H1 (cell line): Measurements from ENCODE around the gene CGB5. TPM values are rescaled to one million over a fixed set of nuclear protein-coding genes. Genes with fewer than 3 reads are reported as not detected.
A peak's percentile ranks its signal among the peaks of the same experiment; 100 is the strongest.

Experiments used
- CTCF ChIA-PET: fragments of 300-600 bp; sonication (Branson Sonifier 250); formaldehyde crosslinking; loops from one replicate; lab custom pipeline; 2021; ENCODE audit not compliant: partially characterized antibody; lab: Charles Lee
- POLR2A ChIA-PET: fragments of 300-600 bp; sonication (Branson Sonifier 250); formaldehyde crosslinking; loops from one replicate; lab custom pipeline; 2021; ENCODE audit warnings: inconsistent platforms; ENCODE audit not compliant: partially characterized antibody; lab: Charles Lee
- DNase-seq, 2 experiments: peaks; one replicate each; pipeline versions ENCODE4 v3.0.0 to v3.0.0-alpha.2; 2010 to 2022; ENCODE audit warnings: low spot score in 2 of 2, low read depth in 1 of 2, mixed read lengths in 1 of 2
- FAIRE-seq: peaks from 2 replicates; lab custom pipeline; 2011; peaks lifted over from hg19 to GRCh38; lab: Jason Lieb, UNC
- H2AFZ ChIP-seq: 2 replicates; pipeline ENCODE4 v1.8.1; 2012; ENCODE audit warnings: low read length, inconsistent platforms
- H2AK5ac ChIP-seq: 2 replicates; pipeline ENCODE4 v1.6.1; 2013; ENCODE audit warnings: low read depth, low read length
- H2BK120ac ChIP-seq: replicated peaks from 2 replicates; pipeline ENCODE3; 2013; ENCODE audit warnings: low read depth, low read length, inconsistent platforms
- H2BK12ac ChIP-seq: 2 replicates; pipeline ENCODE4 v1.6.1; 2013; ENCODE audit warnings: low read depth, low read length
- H2BK15ac ChIP-seq: 2 replicates; pipeline ENCODE4 v1.6.1; 2013; ENCODE audit warnings: low read length
- H2BK20ac ChIP-seq: 2 replicates; pipeline ENCODE4 v1.6.1; 2013; ENCODE audit warnings: low read length
- H2BK5ac ChIP-seq: 2 replicates; pipeline ENCODE4 v1.6.1; 2013; ENCODE audit warnings: low read depth, low read length
- H3K14ac ChIP-seq: 2 replicates; pipeline ENCODE4 v1.6.1; 2013; ENCODE audit warnings: inconsistent platforms; ENCODE audit not compliant: insufficient read length
- H3K18ac ChIP-seq: 2 replicates; pipeline ENCODE4 v1.6.1; 2013; ENCODE audit warnings: low read length; ENCODE audit errors: extremely low read depth
- H3K23ac ChIP-seq: 2 replicates; pipeline ENCODE4 v1.6.1; 2013; ENCODE audit warnings: inconsistent platforms; ENCODE audit not compliant: insufficient read length
- H3K23me2 ChIP-seq: 2 replicates; pipeline ENCODE4 v1.6.1; 2013; ENCODE audit warnings: low read depth, low read length
- H3K27ac ChIP-seq: 2 replicates; pipeline ENCODE4 v1.6.1; 2011; ENCODE audit warnings: low read depth, low read length, inconsistent platforms
- H3K27me3 ChIP-seq, 4 experiments: replicated peaks in 1 of 4; 1 replicate in 1 of 4; 2 replicates in 3 of 4; pipeline versions ENCODE4 v1.6.1 to v1.8.1; 2011 to 2013; ENCODE audit warnings: low read length in 3 of 4, mild to moderate bottlenecking in 3 of 4, inconsistent platforms in 2 of 4, mixed read lengths in 2 of 4, moderate library complexity in 1 of 4; ENCODE audit not compliant: control insufficient read depth in 3 of 4, insufficient read depth in 3 of 4; ENCODE audit errors: extremely low read depth in 1 of 4
- H3K36me3 ChIP-seq, 4 experiments: 2 replicates each; pipeline versions ENCODE4 v1.6.1 to v1.8.1; 2011 to 2013; ENCODE audit warnings: mild to moderate bottlenecking in 4 of 4, low read length in 3 of 4, moderate library complexity in 2 of 4, control low read depth in 1 of 4, inconsistent platforms in 1 of 4; ENCODE audit not compliant: insufficient read depth in 4 of 4, control insufficient read depth in 2 of 4
- H3K4ac ChIP-seq: replicated peaks from 2 replicates; pipeline ENCODE3; 2013; ENCODE audit warnings: low read length, low read depth, mixed read lengths, inconsistent platforms; ENCODE audit not compliant: insufficient read length
- H3K4me1 ChIP-seq, 4 experiments: replicated peaks in 1 of 4; 1 replicate in 1 of 4; 2 replicates in 3 of 4; pipeline versions ENCODE4 v1.6.1 to v1.8.1; 2011 to 2013; ENCODE audit warnings: low read length in 3 of 4, inconsistent platforms in 2 of 4, mixed read lengths in 1 of 4; ENCODE audit not compliant: insufficient read depth in 4 of 4, control insufficient read depth in 3 of 4
- H3K4me2 ChIP-seq, 2 experiments: 2 replicates each; pipeline versions ENCODE4 v1.6.1 to v1.8.1; 2011 to 2013; ENCODE audit warnings: low read depth in 2 of 2, low read length in 2 of 2, control low read depth in 1 of 2, inconsistent platforms in 1 of 2, mild to moderate bottlenecking in 1 of 2; ENCODE audit not compliant: insufficient read depth in 1 of 2
- H3K4me3 ChIP-seq, 4 experiments: fragments of 200-600, 300-600 bp in 1 of 4; sonication (generic), shearing (Covaris generic), sonication (Bioruptor Twin) in 1 of 4; 2 replicates each; pipeline versions ENCODE4 v1.5.1 to v1.8.1; 2011 to 2016; ENCODE audit warnings: low read length in 4 of 4, low read depth in 3 of 4, control low read depth in 2 of 4, inconsistent platforms in 2 of 4, mild to moderate bottlenecking in 2 of 4, mixed read lengths in 1 of 4, moderate library complexity in 1 of 4; ENCODE audit not compliant: insufficient read depth in 2 of 4; ENCODE audit errors: extremely low read depth in 1 of 4
- H3K56ac ChIP-seq: replicated peaks from 2 replicates; pipeline ENCODE3; 2013; ENCODE audit warnings: low read depth, mild to moderate bottlenecking, mixed read lengths, low read length, inconsistent platforms; ENCODE audit not compliant: insufficient read length
- H3K79me1 ChIP-seq: 2 replicates; pipeline ENCODE4 v1.6.1; 2013; ENCODE audit warnings: low read depth, low read length, control low read depth
- H3K79me2 ChIP-seq, 2 experiments: 2 replicates each; pipeline versions ENCODE4 v1.6.1 to v1.8.1; 2012 to 2013; ENCODE audit warnings: low read length in 2 of 2, mild to moderate bottlenecking in 2 of 2, inconsistent platforms in 1 of 2; ENCODE audit not compliant: insufficient read depth in 2 of 2, control insufficient read depth in 1 of 2
- H3K9ac ChIP-seq, 4 experiments: replicated peaks in 1 of 4; 1 replicate in 1 of 4; 2 replicates in 3 of 4; pipeline versions ENCODE4 v1.6.1 to v1.8.1; 2011 to 2013; ENCODE audit warnings: low read depth in 3 of 4, low read length in 3 of 4, control low read depth in 2 of 4, mild to moderate bottlenecking in 2 of 4, moderate library complexity in 2 of 4, inconsistent platforms in 1 of 4; ENCODE audit errors: extremely low read depth in 1 of 4
- H3K9me3 ChIP-seq, 2 experiments: 2 replicates each; pipeline versions ENCODE4 v1.6.1 to v1.8.1; 2012 to 2013; ENCODE audit warnings: mild to moderate bottlenecking in 2 of 2, moderate library complexity in 2 of 2, control low read depth in 1 of 2, inconsistent platforms in 1 of 2, low read depth in 1 of 2, low read length in 1 of 2, mixed read lengths in 1 of 2; ENCODE audit not compliant: insufficient read depth in 2 of 2
- H4K20me1 ChIP-seq, 2 experiments: replicated peaks in 1 of 2; 2 replicates each; pipeline versions ENCODE3 to v1.8.1; 2011 to 2013; ENCODE audit warnings: inconsistent platforms in 2 of 2, low read length in 2 of 2, mild to moderate bottlenecking in 1 of 2; ENCODE audit not compliant: insufficient read depth in 2 of 2, control insufficient read depth in 1 of 2
- H4K5ac ChIP-seq: 2 replicates; pipeline ENCODE4 v1.6.1; 2013; ENCODE audit warnings: low read length, low read depth, mixed read lengths, inconsistent platforms; ENCODE audit not compliant: insufficient read length
- H4K8ac ChIP-seq: 2 replicates; pipeline ENCODE4 v1.8.0; 2013; ENCODE audit warnings: mild to moderate bottlenecking, moderate library complexity, low read length, inconsistent platforms; ENCODE audit not compliant: insufficient read depth; ENCODE audit errors: extremely low read depth
- H4K91ac ChIP-seq: replicated peaks from 2 replicates; pipeline ENCODE3; 2013; ENCODE audit warnings: low read length, mixed read lengths, inconsistent platforms; ENCODE audit not compliant: insufficient read length
- E2F6 ChIP-seq: IDR thresholded peaks from 2 replicates; pipeline ENCODE4 v1.6.1; 2012; ENCODE audit warnings: inconsistent platforms
- SIN3A ChIP-seq, 2 experiments: IDR thresholded peaks in 1 of 2; conservative IDR thresholded peaks in 1 of 2; 2 replicates each; pipeline ENCODE4 v1.6.1; 2011 to 2012; ENCODE audit warnings: low read length in 2 of 2, improper control_type of control experiment in 1 of 2, low read depth in 1 of 2, mild to moderate bottlenecking in 1 of 2
- SP4 ChIP-seq: IDR thresholded peaks from 2 replicates; pipeline ENCODE4 v1.6.1; 2012; ENCODE audit warnings: low read length, inconsistent platforms
- WGBS, 2 experiments: shearing (Covaris generic) in 1 of 2; methylation state at CpG; one replicate each; pipeline versions ENCODE4 v1.1.6 to v1.1.7; 2013 to 2015; ENCODE audit warnings: low lambda C conversion rate in 2 of 2, mixed read lengths in 2 of 2, inconsistent platforms in 1 of 2, low coverage in 1 of 2, missing lambda C conversion rate in 1 of 2; ENCODE audit not compliant: insufficient replicate concordance in 2 of 2, insufficient coverage in 1 of 2, insufficient read length in 1 of 2; ENCODE audit errors: extremely low coverage in 1 of 2, missing lambda C conversion rate in 1 of 2; 5-methylcytosine and 5-hydroxymethylcytosine counted together
- polyA plus RNA-seq, 7 experiments: library from polyadenylated mRNA; depleted of rRNA in 3 of 7; stranded (reverse) in 5 of 7; unstranded in 2 of 7; fragments of >200 nt in 5 of 7; fragments of 200-250 nt in 2 of 7; gene quantifications; 1 replicate in 5 of 7; 2 replicates in 1 of 7; 4 replicates in 1 of 7; pipeline versions ENCODE4 v1.2.1 to v1.2.3, GENCODE V29; 2011 to 2013; ENCODE audit warnings: missing spikeins in 2 of 7, mixed read lengths in 2 of 7
- total RNA-seq: library from RNA; stranded (reverse); fragmentation: NEBNext Ultra II Directional; extraction: Animal tissue kit (Norgen Biotek cat#: 25700); gene quantifications from 2 replicates; pipeline ENCODE4 v1.2.1, GENCODE V29; 2021

The CGB5 gene
- total and polyA plus RNA-seq, 2 of the 8 experiments (the other 6 are each of a cell fraction or from before 2014, with no cell fraction given): 0.63 to 0.68 TPM

DNA sequence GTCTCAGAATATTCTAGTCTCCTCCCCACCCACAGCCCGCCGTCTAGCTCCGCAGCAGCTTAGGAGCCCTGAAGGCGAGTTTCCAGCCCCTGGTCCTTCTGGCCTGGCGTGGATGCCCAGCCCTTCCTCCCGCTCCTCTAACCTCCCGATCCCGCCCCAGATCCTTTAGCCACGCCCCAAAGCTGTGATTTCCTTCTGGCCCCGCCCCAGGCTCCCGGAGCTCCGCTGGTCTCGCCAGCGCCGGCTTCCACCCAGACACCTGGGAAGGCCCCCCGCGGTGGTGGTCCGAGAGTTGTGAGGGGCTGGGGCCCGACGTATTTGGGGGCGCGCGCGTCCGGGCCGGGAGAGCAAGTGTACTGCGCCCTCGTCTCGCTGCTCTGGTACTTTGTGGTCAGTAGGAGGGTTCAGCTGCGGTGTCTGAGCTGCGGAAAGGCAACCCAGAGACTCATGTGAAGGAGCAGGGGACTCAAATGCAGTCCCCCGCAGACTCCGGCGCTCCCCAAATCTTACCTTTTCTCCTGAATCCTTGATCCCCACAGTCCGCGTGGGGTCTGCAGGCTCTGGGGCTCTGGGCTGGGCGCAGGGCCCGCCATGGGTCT lies 14.1 kb downstream of the CGB5 start, which contains the start of gene CGB7:
Gene CGB7, minus strand, starts transcription at position 114 of the 599 bp plus-strand sequence. CDS start 2,374 bp downstream, outside the sequence.
- Histone ChIP-seq H3K56ac (no peak within 1 kb of the TSS), H3K4me3 (peak within 1 kb of the TSS; percentile 36 to 64 (median 50)), H3K23me2 (peaks cover 6% of the 10 kb centered on the region; the same call in 1 of the 2 replicates), H3K18ac (no peak within 1 kb of the TSS; the same call in none of the 2 replicates), H4K8ac (no peak within 1 kb of the TSS; the same call in 1 of the 2 replicates), H4K91ac (no peak within 1 kb of the TSS), H3K27me3 (peaks cover 10 to 48% (median 44%) of the 10 kb centered on the region in 4 experiments), H3K79me1 (no peaks in the 10 kb centered on the region), H3K4me2 (peak within 1 kb of the TSS; percentile 80 to 83), H2BK20ac (no peak within 1 kb of the TSS), H2BK12ac (no peak within 1 kb of the TSS), H3K4ac (no peak within 1 kb of the TSS), H2BK15ac (no peak within 1 kb of the TSS), H3K27ac (no peak within 1 kb of the TSS), H3K9me3 (no peaks in the 10 kb centered on the region), H3K23ac (no peak within 1 kb of the TSS), H4K5ac (no peak within 1 kb of the TSS), H3K36me3 (no peaks in the 10 kb centered on the region), H3K9ac (no peak within 1 kb of the TSS; a peak in 1 of 7 replicates), H3K79me2 (no peaks in the 10 kb centered on the region), H2BK120ac (no peak within 1 kb of the TSS), H2BK5ac (no peak within 1 kb of the TSS), H2AFZ (peak within 1 kb of the TSS; percentile 33; the same call in 1 of the 2 replicates), H2AK5ac (no peak within 1 kb of the TSS), H3K4me1 (peaks cover 0 to 11% (median 9%) of the 10 kb centered on the region in 4 experiments; a peak in 6 of 7 replicates), H4K20me1 (peaks cover 0 to 2% of the 10 kb centered on the region in 2 experiments), H3K14ac (no peak within 1 kb of the TSS)
- no peak for FAIRE-seq
- 14% methylated on average over 31 of the region's 38 CpGs; no CpG with 5 or more reads in 1 of the 2 experiments for WGBS, 2 experiments
- CTCF ChIA-PET: interaction anchor here (0.6 to 1.3 kb wide), 8 partner anchors 12 to 160 kb away, joined by 3 to 6 read pairs (median 4); partner anchors contain the start of gene KCNA7
- TF ChIP-seq SIN3A (conservative IDR thresholded peaks at IDR 0.05 in 1 of 2, IDR thresholded peaks at IDR 0.05 in 1 of 2; ENCODE audit: low read depth in 1 of 2, low read length in 2 of 2): no peak
- TF ChIP-seq E2F6: no peak
- no peak for TF ChIP-seq SP4
- POLR2A ChIA-PET: interaction anchor here (0.6 to 2.1 kb wide), 3 partner anchors 10 to 1397 kb away, joined by 3 to 6 read pairs (median 4); no protein-coding TSS in a partner anchor
- DNase-seq: peak in 1 of 2 experiments; percentile 92
